SK-N-SH (cell line): ENCODE measurements around the gene PLXNA4.

Experiments used
- CHD2 ChIP-seq: fragments of 150-350 bp; IDR thresholded peaks from 2 replicates; pipeline ENCODE4 v1.6.1; 2018; ENCODE audit warnings: low read length; ENCODE audit not compliant: partially characterized antibody
- CTCF ChIP-seq: fragments of 200-600 bp; sonication (generic); IDR thresholded peaks from 2 replicates; pipeline ENCODE4 v1.6.1; 2017; ENCODE audit warnings: antibody characterized with exemption, mild to moderate bottlenecking, moderate library complexity
- EP300 ChIP-seq, 2 experiments: IDR thresholded peaks; 2 replicates each; pipeline versions ENCODE4 v1.4.0 to v1.6.1; 2012; ENCODE audit warnings: borderline replicate concordance in 1 of 2, low read depth in 1 of 2, low read length in 1 of 2
- FOSL2 ChIP-seq: IDR thresholded peaks from 2 replicates; pipeline ENCODE4 v1.4.0; 2012; ENCODE audit warnings: low read depth, mild to moderate bottlenecking, moderate library complexity, borderline replicate concordance
- GABPA ChIP-seq: IDR thresholded peaks from 2 replicates; pipeline ENCODE4 v1.4.0; 2012; ENCODE audit warnings: low read depth, mild to moderate bottlenecking
- POLR2AphosphoS5 ChIP-seq: IDR thresholded peaks from 2 replicates; pipeline ENCODE4 v1.6.1; 2012; ENCODE audit warnings: low read depth, low read length
- REST ChIP-seq: IDR thresholded peaks from 2 replicates; pipeline ENCODE4 v1.6.1; 2012; ENCODE audit warnings: mild to moderate bottlenecking, low read depth, low read length, moderate library complexity

GRCh38 chr7:132429181-132429580 is 147.1 kb downstream of the PLXNA4 start:
- no peak for TF ChIP-seq REST
- TF ChIP-seq POLR2AphosphoS5: no peak
- TF ChIP-seq CTCF: no peak
- TF ChIP-seq EP300 (IDR thresholded peaks at IDR 0.05; ENCODE audit: borderline replicate concordance in 1 of 2, low read depth in 1 of 2, low read length in 1 of 2): no peak
- no peak for TF ChIP-seq GABPA
- TF ChIP-seq FOSL2: no peak
- no peak for TF ChIP-seq CHD2
